Endothelial cell of umbilical vein (primary cell): ENCODE results near the gene VPS51.

Experiments
- CTCF ChIP-seq, 2 donors: IDR thresholded peaks; 1 replicate in 1 of 2; 2 replicates in 1 of 2; pipeline ENCODE4 v1.5.1; 2011; ENCODE audit warnings: low read length in 2 of 2, mild to moderate bottlenecking in 2 of 2, moderate library complexity in 2 of 2, control low read depth in 1 of 2, inconsistent platforms in 1 of 2, low read depth in 1 of 2; ENCODE audit not compliant: insufficient read depth in 1 of 2; ENCODE audit errors: extremely low read depth in 1 of 2
- EZH2 ChIP-seq: IDR thresholded peaks from 2 replicates; pipeline ENCODE4 v1.6.1; 2012; ENCODE audit warnings: borderline replicate concordance, low read depth, mild to moderate bottlenecking, moderate library complexity, low read length, inconsistent platforms; ENCODE audit not compliant: severe bottlenecking
- GATA2 ChIP-seq: IDR thresholded peaks from 2 replicates; pipeline ENCODE4 v1.7.0; 2011; ENCODE audit warnings: low read depth, mild to moderate bottlenecking, moderate library complexity, mixed read lengths, low read length; ENCODE audit not compliant: insufficient read length, insufficient read depth
- JUN ChIP-seq: IDR thresholded peaks from 2 replicates; pipeline ENCODE4 v1.6.1; 2011; ENCODE audit warnings: borderline replicate concordance, low read depth; ENCODE audit not compliant: insufficient read length, insufficient read depth
- MYC ChIP-seq: IDR thresholded peaks from one replicate; pipeline ENCODE4 v1.6.1; 2011; ENCODE audit warnings: mild to moderate bottlenecking, low read depth, low read length
- POLR2A ChIP-seq: IDR thresholded peaks from 2 replicates; pipeline ENCODE4 v1.6.1; 2012; ENCODE audit warnings: low read depth, mild to moderate bottlenecking, control low read depth, low read length
- POLR2AphosphoS5 ChIP-seq: IDR thresholded peaks from 2 replicates; pipeline ENCODE4 v1.6.1; 2012; ENCODE audit warnings: low read depth, mild to moderate bottlenecking, control low read depth, low read length, moderate library complexity; ENCODE audit not compliant: insufficient read depth
- TF ChIP-seq, protein P1 (sequence below): IDR thresholded peaks from 2 replicates; pipeline ENCODE4 v1.6.1; 2011; ENCODE audit not compliant: insufficient read depth, insufficient read length

- TF ChIP-seq MYC (no peak), CTCF (IDR thresholded peaks at IDR 0.05; ENCODE audit: extremely low read depth in 1 of 2, insufficient read depth in 1 of 2, low read depth in 1 of 2, low read length in 2 of 2) (peak; percentile 40 to 50), POLR2A (no peak), POLR2AphosphoS5 (no peak), EZH2 (no peak), GATA2 (no peak), JUN (no peak)
- TF ChIP-seq, protein P1, sequence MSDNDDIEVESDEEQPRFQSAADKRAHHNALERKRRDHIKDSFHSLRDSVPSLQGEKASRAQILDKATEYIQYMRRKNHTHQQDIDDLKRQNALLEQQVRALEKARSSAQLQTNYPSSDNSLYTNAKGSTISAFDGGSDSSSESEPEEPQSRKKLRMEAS: no peak
Measured at GRCh38 chr11:65060913-65061408, 35.1 kb upstream of the VPS51 start.
